Brain microvascular endothelial cell (primary cell): Measurements from ENCODE around the gene INSRR.
A peak's percentile ranks its signal among the peaks of the same experiment; 100 is the strongest.

Experiments used
- DNase-seq: peaks from one replicate; pipeline ENCODE4 v3.0.0-alpha.2; 2020
- H3K27ac ChIP-seq: fragments of 250-450 bp; sonication (Bioruptor Pico); 2 replicates; pipeline ENCODE4 v1.5.1; 2020; ENCODE audit warnings: mild to moderate bottlenecking, moderate library complexity
- H3K27me3 ChIP-seq: fragments of 250-450 bp; sonication (Bioruptor Pico); replicated peaks from 2 replicates; pipeline ENCODE4 v1.5.1; 2020; ENCODE audit warnings: mild to moderate bottlenecking
- H3K36me3 ChIP-seq: fragments of 250-450 bp; sonication (Bioruptor Pico); replicated peaks from 2 replicates; pipeline ENCODE4 v1.5.1; 2020; ENCODE audit warnings: mild to moderate bottlenecking
- H3K4me3 ChIP-seq: 2 replicates; pipeline ENCODE4 v1.5.1; 2011; ENCODE audit warnings: low read depth, mild to moderate bottlenecking, control low read depth, low read length, moderate library complexity
- in situ Hi-C: cut with HindIII; loops from 2 replicates; pipeline ENCODE4 v1.10.0; 2017; ENCODE audit warnings: low sequenced_read_pairs, low pct_ligation_motif_present
- TF ChIP-seq, protein P1 (sequence below): IDR thresholded peaks from 2 replicates; pipeline ENCODE4 v1.5.1; 2011; ENCODE audit warnings: low read depth, mild to moderate bottlenecking, moderate library complexity, low read length, control low read depth, inconsistent platforms; ENCODE audit errors: missing control alignments

Gene INSRR

DNA sequence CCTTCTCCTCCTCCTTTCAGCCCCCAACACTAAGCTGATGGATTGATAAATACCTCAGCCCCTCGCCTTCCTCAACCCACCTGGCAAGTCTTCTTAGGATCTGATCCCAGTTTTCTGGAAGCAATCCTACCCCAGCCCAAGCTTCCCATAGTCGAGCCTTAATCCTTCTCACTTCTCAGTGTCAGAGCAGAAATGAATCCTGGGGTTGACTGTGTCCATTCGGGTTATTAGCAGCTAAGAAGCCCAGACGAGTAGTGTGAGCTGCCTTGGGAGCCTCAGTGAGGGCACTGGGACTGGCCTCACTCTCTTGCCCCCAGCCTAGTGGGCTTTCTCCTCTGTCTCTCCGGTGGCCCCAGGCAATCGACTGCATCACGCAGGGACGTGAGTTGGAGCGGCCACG, 22.2 kb upstream of the INSRR start:
- no peaks in the 10 kb centered on the region for H3K36me3 ChIP-seq
- H3K4me3 ChIP-seq = no peak overlapping the region
- in situ Hi-C loops = no loop called here
- H3K27me3 ChIP-seq = peaks cover 24% of the 10 kb centered on the region
- TF ChIP-seq, protein P1, sequence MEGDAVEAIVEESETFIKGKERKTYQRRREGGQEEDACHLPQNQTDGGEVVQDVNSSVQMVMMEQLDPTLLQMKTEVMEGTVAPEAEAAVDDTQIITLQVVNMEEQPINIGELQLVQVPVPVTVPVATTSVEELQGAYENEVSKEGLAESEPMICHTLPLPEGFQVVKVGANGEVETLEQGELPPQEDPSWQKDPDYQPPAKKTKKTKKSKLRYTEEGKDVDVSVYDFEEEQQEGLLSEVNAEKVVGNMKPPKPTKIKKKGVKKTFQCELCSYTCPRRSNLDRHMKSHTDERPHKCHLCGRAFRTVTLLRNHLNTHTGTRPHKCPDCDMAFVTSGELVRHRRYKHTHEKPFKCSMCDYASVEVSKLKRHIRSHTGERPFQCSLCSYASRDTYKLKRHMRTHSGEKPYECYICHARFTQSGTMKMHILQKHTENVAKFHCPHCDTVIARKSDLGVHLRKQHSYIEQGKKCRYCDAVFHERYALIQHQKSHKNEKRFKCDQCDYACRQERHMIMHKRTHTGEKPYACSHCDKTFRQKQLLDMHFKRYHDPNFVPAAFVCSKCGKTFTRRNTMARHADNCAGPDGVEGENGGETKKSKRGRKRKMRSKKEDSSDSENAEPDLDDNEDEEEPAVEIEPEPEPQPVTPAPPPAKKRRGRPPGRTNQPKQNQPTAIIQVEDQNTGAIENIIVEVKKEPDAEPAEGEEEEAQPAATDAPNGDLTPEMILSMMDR = no peak
- no peak overlapping the region for H3K27ac ChIP-seq
- DNase-seq = no peak

DNA sequence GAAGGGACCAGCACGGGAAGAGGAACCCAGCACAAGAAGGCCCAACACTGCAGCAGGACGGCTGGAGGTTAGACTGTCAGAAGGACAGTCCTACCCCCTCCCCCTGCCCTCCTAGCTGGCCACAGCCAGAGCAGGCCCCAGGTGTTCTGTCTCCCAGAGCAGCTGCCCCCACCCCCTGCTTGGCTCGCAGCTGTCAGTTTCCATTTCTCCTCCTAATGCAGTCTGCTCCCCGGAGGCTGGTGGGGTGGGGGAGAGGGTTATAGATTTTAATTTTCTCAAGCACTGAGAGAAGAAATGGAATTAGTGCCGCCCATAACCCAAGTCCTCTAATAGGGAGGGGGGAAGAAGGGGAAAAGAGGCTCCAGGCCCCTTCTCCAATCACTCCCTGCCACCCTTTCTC, 21.6 kb upstream of the INSRR start:
- in situ Hi-C loops = no loop called here
- TF ChIP-seq, protein P1 = no peak
- Histone ChIP-seq H3K36me3 (no peaks in the 10 kb centered on the region), H3K27ac (no peak overlapping the region), H3K27me3 (peaks cover 20% of the 10 kb centered on the region), H3K4me3 (no peak overlapping the region)
- no peak for DNase-seq

DNA sequence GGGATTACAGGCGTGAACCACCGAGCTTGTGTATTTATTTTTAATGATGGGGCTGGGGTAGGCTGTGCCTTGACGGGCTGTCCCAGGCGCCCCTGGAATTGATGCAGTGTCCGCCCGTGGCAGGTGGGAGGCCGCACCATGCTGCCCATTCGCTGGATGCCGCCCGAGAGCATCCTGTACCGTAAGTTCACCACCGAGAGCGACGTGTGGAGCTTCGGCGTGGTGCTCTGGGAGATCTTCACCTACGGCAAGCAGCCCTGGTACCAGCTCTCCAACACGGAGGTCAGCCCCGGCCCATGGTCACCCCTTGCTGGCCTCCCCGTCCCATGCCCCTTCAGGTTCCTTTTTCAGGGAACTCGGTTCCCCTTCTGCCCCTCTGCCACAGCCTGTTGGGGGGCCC, 21.0 kb upstream of the INSRR start:
- in situ Hi-C loops = no loop called here
- TF ChIP-seq, protein P1 = no peak
- H3K4me3 ChIP-seq = no peak overlapping the region
- H3K27ac ChIP-seq = no peak overlapping the region
- no peaks in the 10 kb centered on the region for H3K36me3 ChIP-seq
- peaks cover 17% of the 10 kb centered on the region for H3K27me3 ChIP-seq
- DNase-seq = no peak

DNA sequence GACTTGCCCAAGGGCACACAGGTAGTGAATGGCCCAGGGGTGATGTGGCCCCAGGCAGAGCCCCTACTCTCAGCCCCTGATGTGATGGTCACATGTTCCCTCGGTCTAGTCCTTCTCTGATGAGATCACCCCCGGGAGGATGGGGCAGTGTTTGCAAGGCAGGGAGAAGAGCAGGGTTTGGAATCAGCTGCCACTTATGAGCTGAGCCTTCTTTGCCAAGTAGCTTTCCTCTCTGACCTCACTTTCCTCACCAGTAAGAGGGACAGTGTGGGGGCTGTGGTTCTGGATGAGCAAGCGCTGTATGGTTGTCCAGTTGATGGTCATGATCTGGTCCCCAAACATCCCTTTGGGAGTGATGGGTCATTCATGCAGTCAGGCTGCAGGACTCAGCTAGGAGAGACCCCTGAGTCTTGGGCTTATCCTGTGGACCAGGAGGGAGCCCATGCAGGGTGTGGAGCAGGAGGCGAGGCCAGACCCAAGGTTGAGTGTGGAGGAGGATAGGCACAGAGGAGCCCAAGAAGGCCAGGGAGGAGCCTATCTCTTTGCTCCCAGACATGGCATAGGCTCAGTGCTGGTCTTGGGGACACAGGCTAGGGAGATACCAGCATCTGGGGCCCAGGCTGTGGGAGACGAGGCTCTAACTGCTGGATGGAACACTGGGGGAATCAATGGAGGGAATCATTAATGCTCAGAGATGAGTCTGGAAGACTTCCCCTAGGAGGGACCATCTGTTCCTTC, 18.7 kb upstream of the INSRR start:
- in situ Hi-C loops = no loop called here
- Histone ChIP-seq H3K27ac (no peak overlapping the region), H3K36me3 (no peaks in the 10 kb centered on the region), H3K27me3 (peaks cover 13% of the 10 kb centered on the region), H3K4me3 (no peak overlapping the region)
- DNase-seq = no peak
- TF ChIP-seq, protein P1 = no peak

DNA sequence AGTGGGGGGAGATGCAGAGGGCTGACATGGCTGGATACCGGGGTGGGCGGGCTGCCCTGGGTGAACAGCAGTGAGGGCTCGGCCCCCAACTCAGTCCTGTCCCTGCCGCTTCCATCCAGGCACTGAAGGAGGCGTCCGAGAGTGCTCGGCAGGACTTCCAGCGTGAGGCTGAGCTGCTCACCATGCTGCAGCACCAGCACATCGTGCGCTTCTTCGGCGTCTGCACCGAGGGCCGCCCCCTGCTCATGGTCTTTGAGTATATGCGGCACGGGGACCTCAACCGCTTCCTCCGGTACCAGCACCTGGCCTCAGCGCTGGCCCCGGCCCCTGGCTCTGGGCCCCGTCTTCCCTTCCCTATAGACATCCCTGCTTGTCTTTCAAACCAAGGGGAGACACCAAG, 17.4 kb upstream of the INSRR start:
- H3K36me3 ChIP-seq = no peaks in the 10 kb centered on the region
- in situ Hi-C loops = no loop called here
- no peak for DNase-seq
- H3K4me3 ChIP-seq = no peak overlapping the region
- H3K27ac ChIP-seq = no peak overlapping the region
- TF ChIP-seq, protein P1 = peak; percentile 64
- H3K27me3 ChIP-seq = peaks cover 7% of the 10 kb centered on the region

DNA sequence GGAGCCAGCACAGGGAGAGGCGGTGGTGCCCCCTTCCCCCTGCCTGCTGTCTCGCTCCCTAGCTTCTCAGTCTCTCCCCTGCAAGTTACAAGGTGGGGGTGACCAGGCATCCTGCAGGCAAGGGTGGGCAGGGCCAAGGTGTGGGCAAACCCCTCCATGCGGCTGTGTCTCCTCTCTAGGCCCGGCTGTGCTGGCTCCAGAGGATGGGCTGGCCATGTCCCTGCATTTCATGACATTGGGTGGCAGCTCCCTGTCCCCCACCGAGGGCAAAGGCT, 16.4 kb upstream of the INSRR start:
- in situ Hi-C loops = no loop called here
- Histone ChIP-seq H3K4me3 (no peak overlapping the region), H3K36me3 (no peaks in the 10 kb centered on the region), H3K27me3 (peaks cover 6% of the 10 kb centered on the region), H3K27ac (no peak overlapping the region)
- no peak for DNase-seq
- TF ChIP-seq, protein P1 = no peak
